GM21717 (cell line): ENCODE measurements around the gene HSPA1L.
"Not testable (repeated sequence)": the region's sequence is repeated elsewhere in the genome, so short reads cannot be mapped to it uniquely, and the experiment has no call there.

Experiments
- ATAC-seq: cut with Tn5 transposase; IDR thresholded peaks from one replicate; pipeline ENCODE4 v1.9.1; 2021; ENCODE audit warnings: mild to moderate bottlenecking, moderate library complexity; ENCODE audit not compliant: unreplicated experiment

HSPA1L gene

DNA sequence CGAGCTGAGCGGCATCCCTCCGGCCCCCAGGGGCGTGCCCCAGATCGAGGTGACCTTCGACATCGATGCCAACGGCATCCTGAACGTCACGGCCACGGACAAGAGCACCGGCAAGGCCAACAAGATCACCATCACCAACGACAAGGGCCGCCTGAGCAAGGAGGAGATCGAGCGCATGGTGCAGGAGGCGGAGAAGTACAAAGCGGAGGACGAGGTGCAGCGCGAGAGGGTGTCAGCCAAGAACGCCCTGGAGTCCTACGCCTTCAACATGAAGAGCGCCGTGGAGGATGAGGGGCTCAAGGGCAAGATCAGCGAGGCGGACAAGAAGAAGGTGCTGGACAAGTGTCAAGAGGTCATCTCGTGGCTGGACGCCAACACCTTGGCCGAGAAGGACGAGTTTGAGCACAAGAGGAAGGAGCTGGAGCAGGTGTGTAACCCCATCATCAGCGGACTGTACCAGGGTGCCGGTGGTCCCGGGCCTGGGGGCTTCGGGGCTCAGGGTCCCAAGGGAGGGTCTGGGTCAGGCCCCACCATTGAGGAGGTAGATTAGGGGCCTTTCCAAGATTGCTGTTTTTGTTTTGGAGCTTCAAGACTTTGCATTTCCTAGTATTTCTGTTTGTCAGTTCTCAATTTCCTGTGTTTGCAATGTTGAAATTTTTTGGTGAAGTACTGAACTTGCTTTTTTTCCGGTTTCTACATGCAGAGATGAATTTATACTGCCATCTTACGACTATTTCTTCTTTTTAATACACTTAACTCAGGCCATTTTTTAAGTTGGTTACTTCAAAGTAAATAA lies 2.2 kb upstream of the HSPA1L start:
- ATAC-seq: not testable (repeated sequence)

GRCh38 chr6:31814677-31815024 lies 432 bp downstream of the HSPA1L start:
- no peak for ATAC-seq

- no peak for ATAC-seq
Observed at GRCh38 chr6:31813465-31813849, 1.6 kb downstream of the HSPA1L start.

- ATAC-seq: no peak
Observed at GRCh38 chr6:31811645-31812044, 3.4 kb downstream of the HSPA1L start.

- ATAC-seq: not testable (repeated sequence)
Observed at GRCh38 chr6:31808599-31808998, 6.5 kb downstream of the HSPA1L start.

- ATAC-seq: peak; percentile 75
Observed at GRCh38 chr6:31806470-31807272, 8.4 kb downstream of the HSPA1L start, which contains the start of gene LSM2. Gene LSM2, minus strand, starts transcription at chr6:31806966. Its CDS starts 209 bp downstream, at chr6:31806757.

GRCh38 chr6:31805939-31806469 lies 9.1 kb downstream of the HSPA1L start:
- ATAC-seq: peak; percentile 14

- not testable (repeated sequence) for ATAC-seq
Observed at GRCh38 chr6:31801031-31801927, 13.8 kb downstream of the HSPA1L start.

DNA sequence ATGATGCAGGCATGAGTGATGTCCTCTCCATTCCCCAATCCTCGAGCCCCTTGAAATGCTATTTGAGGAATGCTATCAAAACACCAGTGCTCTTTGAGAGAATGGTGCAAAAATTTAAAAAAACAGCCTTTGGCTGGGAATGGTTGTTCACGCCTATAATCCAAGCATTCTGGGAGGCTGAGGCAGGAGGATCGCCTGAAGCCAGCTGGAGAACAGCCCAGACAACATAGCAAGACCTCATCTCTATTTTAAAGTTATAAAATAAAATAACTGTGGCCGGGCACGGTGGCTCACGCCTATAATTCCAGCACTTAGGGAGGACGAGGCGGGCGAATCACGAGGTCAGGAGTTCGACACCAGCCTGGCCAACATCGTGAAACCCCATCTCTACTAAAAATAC lies 15.3 kb downstream of the HSPA1L start:
- no peak for ATAC-seq

- ATAC-seq: no peak
Observed at GRCh38 chr6:31797588-31797987, 17.5 kb downstream of the HSPA1L start.

DNA sequence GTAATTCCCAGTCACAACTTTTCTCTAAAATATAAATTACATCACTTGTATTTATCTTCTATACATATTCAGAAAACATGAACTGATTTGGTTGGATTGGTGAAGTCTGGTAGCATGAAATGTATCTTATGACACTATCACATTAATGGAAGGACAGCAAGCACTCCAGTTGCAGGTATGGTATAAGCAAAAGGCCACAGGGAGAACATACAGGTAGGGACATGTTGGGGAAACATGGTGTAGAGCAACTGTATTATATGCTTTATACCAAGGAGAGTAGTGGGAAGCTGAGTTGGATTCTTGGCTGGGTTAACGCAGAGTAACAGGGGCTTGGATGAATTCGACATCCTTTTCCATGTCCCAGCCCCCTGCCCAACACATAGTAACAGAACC lies 18.1 kb downstream of the HSPA1L start:
- no peak for ATAC-seq

GRCh38 chr6:31795616-31796298 lies 19.3 kb downstream of the HSPA1L start, which contains the start of gene VARS1:
Gene VARS1, minus strand, starts transcription at chr6:31795752. Its CDS starts 535 bp downstream, at chr6:31795217.
- ATAC-seq: peak; percentile 54

- peak; percentile 20 for ATAC-seq
Observed at GRCh38 chr6:31794866-31795615, 20.0 kb downstream of the HSPA1L start.

DNA sequence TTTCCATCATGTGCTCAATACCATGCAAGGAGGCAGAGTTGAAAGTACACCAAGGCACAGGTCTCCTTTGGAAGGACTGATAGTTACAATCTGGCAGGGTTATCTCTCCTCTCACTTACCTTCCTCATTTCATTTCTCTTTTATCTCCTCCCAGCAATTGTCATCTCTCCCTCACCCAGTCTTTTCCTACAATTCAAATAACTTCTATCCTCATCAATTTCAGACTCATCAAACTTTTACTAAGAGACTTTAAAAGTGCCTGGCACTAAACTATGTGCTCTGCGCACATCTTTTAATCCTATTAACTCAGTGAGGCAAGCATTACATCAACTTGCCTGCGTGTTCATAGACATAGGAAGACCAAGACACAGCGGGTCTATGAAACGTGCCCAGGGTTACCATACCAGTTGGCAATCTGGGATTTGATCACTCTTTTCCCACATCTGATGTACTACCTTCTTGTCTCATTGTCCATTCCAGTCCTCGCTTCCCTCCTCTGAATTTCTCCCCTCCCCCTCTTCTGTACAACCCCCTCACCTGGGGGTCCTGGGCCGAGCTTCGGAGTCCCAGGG lies 20.7 kb downstream of the HSPA1L start:
- ATAC-seq: no peak

- not testable (repeated sequence) for ATAC-seq
Observed at GRCh38 chr6:31793927-31794245, 21.2 kb downstream of the HSPA1L start.

DNA sequence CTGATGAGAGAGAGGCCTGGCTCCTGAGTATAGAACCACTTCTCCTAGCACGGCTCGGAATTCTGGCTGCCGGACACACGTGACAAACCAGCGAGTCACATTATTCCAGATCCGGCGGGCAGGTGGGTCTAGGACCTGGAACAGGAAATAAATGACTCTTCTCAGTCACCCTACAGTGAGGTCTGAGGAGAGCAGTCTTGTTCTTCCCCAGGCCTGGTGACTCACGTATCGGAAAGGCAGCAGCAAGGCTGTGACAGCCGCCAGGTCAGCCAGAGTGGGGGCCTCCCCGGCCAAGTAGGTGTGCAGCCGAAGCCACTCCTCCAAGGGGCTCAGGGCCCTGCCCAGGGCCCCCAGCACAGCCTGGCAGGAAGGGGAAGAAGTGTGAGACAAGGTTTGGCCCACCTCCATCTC lies 22.3 kb downstream of the HSPA1L start:
- ATAC-seq: no peak

DNA sequence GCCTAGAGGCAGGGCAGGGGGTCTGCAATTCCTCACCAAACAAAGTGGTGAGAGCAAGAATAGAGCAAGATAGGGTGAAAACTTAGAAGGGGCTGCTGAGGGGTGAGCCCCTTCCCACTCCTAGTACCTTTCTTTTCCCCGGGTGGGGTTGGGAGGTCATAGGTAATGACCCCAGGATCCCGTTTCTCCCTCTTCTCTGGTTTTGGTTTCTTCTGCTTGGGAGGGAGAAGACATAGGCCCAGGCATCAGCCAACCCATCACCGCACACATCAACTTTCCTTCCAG lies 23.1 kb downstream of the HSPA1L start:
- ATAC-seq: no peak

GRCh38 chr6:31791324-31792089 lies 23.6 kb downstream of the HSPA1L start:
- no peak for ATAC-seq

DNA sequence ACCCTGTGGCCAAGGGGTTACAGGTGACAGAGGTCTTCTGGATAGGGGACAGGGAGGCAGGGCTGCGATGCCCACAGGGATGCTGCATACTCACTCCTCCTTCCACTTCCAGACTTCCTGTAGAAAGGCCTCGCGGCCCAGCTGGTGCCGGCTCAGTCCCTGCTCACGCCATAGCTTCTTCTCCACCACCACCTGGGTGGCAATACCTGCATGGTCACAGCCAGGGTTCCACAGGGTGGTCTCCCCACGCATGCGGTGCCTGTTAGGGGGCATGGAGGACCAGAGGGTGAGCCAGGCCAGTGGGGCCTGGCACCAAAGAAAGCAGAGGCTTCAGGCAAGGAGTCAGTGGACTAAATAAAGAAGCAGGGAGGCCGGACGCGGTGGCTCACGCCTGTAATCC lies 29.6 kb downstream of the HSPA1L start:
- no peak for ATAC-seq
